Eye (tissue), 1 donor: ENCODE data around the gene HDAC7.

ENCODE experiments used
- DNase-seq: peaks from one replicate; pipeline ENCODE4 v3.0.0-alpha.2; 2015

Gene HDAC7

DNA sequence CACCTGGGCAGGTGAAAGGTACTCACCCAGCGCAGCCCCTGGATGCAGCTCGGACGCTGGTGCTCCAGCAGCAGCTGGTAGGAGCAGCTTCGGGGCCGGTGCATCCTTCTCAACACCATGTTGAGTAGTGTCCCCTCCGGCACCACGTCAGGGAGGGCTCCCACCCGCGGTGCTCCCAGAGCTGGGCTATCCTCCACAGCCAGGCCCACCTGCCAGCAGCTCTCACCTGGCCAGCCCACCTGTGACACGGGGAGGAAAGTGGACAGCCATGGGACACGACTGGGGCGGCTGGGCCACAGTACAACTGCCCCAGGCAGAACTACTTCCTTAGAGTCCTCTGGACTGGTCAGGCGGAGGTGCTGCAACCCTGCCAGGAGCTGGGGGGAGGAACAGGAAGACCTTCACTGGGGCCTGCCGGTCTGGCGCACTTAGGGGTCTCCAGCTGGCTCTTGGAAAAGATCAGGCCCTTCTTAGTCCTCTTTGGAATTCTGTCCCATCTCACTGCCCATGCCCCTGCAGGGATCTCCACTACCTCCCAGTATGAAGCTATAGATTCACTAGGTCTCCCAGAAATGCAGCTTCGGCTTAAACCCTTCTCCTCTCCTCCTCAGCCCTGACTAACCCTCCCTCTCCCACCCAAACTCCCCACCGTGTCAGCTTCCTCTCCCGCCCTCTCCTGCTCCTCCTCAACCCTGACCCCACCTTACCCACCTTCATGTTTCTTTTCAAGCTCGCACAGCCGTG, 61.7 kb downstream of the HDAC7 start:
- no peak for DNase-seq

DNA sequence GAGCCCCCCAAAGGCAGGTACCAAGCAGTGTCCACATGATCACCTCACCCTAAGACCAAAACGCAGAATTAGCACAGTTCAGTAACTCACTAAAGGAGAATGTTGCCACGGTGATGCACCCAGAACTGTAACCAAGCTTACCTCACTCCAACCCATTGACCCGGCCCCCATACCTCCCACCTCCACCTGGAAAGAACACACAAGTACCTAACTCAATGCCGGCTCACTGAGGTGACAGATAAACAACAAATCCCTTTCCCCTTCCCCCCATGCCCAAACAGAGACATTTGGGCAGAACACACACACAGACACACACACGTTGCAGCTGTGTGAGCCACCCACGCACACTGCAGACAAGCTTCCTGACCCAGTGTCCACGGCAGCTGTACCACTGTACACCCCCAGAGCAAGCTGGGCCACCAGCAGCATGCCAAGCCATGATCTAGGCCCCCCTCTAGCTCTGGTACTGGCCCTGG, 62.3 kb downstream of the HDAC7 start:
- no peak for DNase-seq

DNA sequence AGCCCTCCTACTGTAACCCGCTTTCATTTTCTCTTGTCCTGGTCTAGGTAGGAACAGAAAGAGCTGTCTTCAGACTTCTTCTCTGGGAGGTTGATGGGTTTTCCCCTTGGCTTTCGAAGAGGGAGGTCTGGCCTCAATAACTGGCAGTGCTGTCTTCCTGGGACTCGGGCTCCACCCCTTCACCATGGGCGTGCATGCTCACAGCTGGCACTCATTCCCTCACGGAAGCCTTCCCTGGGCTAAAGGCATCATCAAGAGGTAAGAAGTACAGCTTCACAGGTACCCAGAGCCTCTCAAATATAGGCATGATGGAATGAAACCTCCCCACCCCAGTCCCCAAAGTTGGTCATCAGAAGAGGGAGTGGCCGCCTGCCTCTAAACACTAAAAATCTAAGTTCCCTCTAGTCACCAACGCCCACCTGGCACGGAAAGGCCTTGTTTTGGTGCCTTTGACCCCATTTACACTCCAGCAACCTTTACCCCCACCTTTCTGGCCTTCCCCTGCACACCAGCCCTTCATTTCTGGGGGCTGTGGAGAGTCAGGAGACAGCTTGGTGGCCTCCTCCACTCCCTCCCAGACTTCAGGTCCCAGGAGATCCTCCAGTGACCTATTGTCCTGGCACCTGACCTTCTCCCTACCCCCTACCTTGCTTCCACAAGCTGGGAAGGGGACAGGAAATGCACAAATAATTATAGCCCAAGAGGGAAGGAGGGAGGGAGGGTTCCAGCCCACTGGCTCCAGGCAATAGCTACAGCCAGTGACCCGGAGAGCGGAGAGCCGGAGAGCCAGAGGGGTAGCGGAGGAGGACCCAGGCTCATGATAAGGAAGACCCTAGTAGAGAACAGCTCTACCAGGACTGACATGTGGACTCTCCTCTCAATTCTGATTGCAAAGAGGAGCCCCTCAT, 63.8 kb downstream of the HDAC7 start:
- no peak for DNase-seq

DNA sequence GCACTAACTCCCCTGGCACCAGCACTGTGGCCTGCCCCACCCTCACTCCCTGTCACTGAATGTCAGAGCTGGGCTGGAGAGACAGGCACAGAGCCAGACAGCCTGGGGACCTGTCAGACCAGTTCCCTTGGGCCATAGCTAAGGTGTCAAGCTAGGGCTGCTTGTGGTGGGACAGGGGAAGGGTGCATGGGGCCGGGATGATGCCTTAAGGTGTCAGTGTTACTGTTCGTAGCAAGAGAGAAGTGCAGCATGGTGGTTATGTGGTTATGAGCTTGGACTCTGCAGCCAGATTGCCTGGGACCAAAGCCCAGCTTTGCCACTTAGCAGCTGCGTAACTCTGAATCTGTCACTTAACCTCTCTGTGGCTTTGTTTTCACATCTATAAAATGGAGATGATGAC, 64.8 kb downstream of the HDAC7 start:
- DNase-seq = no peak

DNA sequence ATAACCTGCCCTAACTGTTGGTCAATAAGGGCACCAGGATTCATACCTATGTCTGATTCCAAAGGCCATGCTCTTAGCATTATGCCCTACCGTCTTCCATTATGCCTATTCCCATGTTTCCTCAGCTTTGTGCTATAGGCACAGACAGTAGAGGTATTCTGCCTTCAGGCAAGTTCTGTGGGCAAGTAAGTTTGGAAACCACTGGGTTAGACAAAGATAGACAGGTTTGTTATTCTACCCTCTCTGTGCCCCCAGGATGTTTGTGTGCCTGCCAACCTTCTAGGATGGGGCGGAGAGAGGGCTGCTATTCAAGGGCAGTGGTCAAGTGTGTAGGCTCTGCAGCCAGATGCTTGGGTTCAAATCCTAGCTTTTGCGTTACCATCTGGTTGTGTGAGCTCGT, 65.6 kb downstream of the HDAC7 start:
- DNase-seq = no peak

DNA sequence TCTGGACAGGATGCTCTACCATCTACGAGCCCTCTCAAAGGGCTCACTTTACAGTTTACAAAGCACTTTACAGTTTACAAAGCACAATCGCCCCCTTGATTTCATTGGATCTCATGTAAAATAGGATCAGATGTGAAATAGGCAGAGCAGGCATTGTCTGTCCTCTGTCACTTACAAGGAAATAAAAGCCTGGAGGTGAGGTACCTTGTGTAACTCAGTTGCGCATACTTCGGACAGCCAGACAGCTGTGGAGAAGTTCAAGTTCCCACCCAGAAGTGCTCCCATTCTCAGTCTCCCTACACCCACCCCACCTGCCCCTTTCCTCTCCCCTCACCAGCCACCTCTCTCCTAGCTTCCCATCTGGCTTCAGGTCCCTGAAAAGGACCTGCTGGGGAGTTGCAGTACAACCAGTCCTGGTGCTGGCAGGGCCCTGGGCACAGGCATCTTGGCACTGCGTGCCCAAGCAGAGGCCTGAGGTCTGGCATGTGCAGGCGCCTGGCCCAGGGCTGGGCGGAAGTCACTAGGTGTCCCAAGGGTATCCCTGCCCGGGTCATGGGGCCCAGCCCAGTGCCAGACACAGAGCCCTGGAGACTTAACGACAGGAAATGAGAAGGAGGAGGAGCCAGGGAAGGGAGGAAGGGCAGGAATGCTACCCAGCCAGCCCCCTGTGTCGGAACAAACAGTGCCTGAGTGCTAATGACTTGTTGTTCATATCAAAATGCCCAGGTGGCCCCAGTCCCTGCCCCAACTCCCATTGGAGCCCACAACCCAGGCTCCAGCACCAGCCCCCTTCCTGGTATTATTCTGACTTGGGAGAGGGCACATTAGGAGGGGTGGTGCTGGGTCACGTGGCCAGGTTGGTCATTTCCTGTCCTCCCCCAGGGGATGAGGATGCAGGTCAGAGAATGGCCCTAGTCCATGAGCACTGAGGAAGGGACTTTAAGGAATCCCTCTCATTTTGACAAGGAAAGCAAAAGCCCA, 66.4 kb downstream of the HDAC7 start:
- no peak for DNase-seq

DNA sequence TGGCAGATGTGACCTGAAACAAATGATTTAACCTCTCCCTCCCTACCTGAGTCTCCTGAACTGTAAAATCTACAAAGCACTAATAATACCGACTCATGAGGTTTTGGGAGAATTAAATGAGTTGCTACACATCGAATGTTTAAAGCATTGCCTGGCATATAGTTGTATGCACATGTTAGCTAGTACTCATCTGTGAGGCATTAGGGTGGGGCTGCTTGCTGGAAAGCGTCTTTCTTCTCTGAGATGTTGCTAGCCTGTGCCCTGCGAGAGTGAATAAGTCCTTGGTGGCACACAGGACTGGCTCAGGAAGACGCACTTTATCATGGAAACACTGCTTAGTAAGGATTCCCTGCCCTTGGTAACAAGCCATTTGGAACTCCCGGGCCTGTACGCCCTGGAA, 67.2 kb downstream of the HDAC7 start:
- DNase-seq = no peak

DNA sequence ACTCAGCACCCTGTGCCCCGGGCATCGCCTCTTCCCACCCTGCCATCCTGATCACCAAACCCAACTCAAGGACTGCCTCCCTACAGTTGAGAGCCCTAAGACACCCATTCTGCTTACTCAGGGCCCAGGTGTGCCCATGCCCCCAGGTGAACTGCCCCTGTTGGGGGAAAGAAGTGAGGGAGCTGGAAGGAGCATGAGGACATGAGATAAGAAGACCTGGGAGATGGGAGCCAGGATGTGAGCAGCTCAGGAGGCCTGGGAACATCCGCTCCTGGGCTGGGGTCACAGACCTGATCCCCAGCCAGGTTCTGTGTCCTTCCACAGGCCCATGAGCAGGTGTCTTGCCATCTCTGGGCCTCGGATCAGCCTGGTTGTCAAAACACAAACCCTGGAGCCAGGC, 67.6 kb downstream of the HDAC7 start:
- DNase-seq = no peak

DNA sequence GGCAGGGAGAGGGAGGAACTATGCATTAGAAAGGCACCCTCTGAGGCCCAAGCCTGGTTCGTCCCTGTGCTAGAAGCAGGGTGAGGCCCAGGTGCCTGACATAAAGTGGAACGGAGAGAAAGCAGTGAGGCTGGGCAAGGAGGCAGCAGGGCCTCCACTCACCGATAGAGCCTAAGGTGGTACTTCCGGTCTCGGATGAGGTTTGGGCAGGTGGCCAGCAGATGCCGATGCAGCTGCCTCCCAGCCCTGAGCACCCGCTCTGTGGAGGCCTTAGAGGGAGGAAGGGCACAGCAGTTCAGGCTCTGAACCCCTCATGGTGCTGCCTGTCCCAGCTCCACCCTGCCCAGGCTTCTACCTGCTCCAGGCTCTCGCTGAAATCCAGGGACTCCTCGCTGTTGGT, 68.1 kb downstream of the HDAC7 start:
- no peak for DNase-seq

DNA sequence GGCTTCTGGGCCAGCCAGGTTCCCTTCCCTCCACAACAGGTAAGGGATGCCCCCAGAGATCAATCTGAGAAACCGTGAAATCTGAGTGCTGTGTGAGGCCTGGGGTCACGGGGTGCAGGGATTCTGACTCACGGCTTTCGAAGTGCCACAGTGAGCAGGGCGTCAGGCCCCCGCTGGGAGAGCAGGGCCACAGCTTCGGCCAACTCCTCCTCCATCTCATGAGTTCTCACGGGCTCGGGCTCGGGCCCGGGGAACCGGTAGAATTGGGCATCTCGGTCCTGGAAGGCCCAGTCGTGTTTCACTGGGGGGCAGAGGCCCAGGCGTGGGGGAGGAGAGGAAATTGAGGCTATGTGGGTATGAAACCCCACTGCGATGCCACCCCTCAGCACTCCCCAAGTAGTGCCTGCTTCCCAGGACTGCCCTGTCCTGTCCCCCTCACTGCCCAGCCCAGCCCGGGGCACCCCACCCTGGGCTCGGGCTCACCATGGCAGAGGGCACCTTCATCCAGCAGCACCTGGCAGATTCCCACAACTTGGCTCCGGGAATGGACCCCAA, 68.7 kb downstream of the HDAC7 start:
- no peak for DNase-seq

DNA sequence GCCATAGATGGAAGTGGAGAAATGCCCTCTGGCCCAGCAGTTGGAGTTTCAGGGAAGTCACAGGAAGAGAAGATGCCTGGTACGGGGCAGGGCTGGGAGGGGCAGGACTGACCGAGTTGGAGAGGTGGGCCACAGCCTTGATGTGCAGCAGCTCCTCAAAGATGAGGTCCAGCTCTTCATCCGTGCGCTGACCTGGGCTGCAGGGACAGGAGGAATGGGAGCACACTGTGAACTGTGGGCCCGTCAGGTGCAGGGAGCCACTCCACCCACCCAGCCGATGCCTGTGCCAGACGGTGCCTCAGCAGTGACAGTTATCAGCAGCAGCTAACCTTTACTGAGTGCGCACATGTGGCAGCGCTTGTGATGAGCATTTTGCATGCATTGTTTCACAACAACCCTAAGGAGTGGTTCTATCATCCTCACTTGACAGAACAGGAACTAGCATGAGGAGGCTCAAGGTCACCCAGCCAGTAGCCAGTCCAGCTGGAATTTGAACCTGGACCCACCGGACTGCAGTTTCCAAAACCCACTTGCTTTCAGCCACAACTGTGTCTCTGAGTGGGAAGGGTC, 69.4 kb downstream of the HDAC7 start:
- DNase-seq = no peak

DNA sequence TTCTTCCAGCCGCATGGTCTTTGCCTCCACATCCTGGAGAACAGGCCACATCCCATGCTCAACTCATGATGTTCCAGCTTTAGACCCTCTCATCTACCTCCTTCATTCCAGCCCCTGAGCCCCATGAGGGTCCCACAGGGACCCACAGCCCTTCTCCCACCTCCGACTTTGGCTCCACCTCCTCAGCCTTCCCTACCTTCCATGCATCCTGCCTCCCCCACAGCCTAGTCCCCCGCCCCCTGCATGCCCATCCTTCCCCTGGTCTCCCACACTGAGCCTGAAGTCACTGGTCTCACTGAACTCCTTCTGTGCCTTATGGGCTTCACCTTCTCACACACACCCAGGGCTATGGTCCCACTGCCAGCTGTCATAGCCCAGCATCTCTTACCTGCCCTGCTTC, 70.8 kb downstream of the HDAC7 start:
- DNase-seq = no peak

DNA sequence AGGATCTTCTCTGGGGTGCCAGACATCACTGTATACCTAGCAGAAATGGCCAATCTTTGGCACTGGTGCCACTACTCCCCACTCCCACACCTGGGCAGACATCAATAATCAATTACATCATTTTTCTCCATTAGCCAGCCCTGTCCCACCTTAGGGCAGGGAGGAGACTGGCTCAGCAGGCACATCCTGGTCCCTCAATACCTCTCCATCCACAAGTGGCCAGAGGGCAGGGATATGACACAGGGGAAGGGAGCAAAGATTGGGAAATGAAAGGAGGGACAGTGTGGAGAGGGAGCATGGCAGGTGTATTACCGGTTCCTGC, 71.2 kb downstream of the HDAC7 start:
- no peak for DNase-seq

DNA sequence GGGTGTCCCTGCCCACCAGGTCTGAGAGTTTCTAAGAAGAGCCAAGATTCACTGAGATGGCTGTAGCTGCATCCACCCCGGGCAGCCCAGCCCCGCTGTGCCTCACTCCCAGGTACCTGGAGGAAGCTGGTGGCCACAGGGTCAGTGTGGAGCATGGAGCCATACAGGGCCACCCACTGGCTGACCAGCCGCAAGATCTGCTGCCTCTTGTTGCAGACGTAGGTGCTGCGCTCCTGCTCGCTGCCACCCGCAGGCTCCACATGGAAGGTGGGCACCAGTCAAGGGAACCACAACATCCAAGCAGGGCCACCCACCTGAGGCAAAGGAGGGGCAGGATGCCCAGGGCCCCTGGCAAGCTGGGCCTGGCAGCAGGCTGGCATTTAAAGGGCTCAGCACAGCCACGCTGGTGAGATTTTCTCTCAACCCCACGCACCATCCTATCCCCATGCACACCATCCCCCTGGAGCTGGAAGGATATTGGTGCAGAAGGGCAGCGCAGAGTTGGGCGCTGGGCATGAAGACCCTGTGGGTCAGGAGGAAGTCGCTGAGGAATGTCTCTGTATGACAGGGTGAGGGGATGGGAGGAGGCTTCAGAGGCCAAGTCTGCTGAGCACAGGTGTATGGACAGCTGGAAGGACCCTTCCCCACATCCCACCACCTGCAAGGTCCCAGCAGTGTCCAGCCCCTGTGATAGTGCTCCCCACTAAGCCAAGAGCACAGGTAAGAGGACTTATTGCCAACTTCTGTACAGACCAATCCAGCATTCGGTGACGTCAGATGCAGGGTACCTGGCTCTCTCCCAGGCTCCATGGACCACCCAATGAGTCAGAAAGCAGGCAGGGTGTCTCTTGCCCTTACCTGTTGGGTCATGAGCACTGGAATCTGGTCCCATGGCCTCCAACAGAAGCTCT, 71.9 kb downstream of the HDAC7 start:
- DNase-seq = no peak

DNA sequence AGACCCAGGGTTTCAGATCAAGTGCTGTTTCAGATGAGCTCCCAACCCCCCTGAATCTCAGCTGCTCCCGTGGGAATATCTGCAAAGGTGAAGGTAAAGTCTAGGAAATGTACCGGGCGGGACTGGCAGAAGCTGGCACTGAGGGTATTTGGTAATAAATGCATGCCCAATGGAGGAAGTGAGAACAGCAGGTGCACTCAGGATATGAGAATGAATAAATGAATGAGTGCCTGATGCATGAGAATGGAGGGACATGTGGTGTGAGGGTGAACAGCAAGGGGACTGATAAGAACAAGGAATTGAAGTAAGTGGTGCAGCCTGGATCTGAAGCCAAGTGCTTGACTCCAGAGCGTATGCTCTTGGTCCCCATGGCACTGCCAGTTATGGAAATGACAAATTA, 72.6 kb downstream of the HDAC7 start:
- DNase-seq = no peak

DNA sequence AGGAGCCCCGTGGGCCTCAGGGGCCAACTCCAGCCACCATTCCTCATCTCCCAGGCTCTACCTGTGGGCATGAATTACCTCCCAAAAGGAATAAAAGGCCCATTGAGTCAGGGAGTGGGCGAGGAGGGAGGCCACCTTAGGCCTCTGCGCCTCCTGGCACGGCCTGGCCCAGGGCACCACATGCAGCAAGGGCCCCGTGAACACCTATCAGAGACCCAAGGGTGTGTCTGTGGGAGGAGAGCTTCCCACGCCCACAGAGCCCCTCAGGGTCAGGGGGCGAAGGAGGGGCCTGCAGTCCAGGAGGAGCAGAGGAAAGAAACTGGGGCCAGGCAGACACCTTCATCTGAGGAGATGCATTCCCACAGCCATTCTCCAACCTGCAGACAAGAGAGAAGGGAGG, 73.2 kb downstream of the HDAC7 start:
- no peak for DNase-seq

DNA sequence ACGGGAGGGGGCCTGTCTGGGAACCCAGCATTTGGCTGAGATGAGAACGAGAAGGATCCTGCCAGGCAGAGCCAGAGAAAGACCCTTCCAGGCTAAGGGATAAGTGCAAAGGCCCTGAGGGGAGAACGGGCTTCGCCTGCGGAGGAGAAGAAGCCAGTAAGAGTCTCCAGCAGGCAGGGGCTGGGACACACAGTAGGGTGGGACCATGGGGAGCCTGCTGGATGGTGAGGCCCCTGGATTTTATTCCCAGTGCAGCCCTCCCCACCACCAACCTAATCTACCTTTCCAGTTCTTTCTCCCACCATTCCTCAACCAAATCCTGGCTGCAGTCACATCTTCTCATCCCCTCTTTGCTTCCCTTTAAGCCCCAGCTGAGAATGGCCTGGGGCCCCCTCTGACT, 73.6 kb downstream of the HDAC7 start:
- DNase-seq = no peak

DNA sequence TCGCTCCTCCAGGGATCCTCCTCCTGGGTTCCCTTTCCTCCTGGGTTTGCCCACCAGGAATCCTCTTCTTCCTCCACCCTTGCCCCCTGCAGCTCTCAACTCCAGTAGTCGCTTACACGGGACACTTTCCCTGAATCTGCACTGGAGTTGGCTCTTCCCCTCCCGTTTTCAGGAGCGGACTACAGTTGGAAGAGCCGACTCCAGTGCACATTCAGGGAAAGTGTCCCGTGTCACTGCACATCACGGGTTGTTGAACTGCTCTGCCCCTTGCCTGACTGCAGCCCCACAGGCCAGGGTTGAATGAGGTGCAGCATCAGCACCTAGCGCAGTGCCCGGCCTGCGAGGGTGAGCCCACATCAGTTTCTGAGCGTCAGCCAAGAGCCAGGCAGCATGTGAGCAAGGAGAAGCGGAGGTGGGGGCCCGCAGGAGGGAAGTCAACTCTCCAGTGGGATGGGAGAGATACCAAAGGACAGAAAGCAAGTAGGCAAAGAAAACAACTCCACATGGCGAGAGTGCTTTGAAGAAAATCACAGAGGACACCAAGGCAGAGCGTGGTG, 74.1 kb downstream of the HDAC7 start:
- no peak for DNase-seq

DNA sequence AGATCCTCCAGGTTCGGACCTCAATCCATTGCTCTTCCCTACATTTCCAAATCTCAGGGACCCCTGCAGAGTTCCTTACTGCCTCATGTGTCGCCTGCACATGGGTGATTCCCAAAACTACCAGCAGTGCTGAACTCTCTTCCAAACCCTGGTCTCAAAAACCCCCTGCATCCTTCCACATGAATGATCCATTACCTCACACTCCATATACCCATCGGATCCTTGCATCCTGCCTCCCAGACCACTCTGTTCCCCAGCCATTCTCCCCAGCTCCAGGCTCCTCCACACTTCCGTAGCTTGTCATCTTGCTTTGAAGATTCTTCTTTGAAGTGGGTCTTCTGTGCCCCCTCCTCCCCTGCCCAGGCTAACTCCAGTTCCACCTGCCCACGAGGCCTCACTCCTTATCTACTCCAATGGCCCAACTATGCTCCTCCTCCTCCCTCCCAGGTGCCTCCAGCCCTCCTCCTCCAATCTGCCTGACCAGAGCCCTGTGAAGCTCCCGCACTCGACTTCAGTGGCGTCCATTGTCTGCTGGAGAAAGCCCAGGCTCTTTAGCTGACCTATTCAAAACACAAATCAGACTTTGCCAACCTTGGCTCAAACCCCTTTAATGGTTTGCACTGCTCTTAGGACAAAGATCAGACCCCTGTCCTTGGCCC, 74.8 kb downstream of the HDAC7 start:
- DNase-seq = no peak

DNA sequence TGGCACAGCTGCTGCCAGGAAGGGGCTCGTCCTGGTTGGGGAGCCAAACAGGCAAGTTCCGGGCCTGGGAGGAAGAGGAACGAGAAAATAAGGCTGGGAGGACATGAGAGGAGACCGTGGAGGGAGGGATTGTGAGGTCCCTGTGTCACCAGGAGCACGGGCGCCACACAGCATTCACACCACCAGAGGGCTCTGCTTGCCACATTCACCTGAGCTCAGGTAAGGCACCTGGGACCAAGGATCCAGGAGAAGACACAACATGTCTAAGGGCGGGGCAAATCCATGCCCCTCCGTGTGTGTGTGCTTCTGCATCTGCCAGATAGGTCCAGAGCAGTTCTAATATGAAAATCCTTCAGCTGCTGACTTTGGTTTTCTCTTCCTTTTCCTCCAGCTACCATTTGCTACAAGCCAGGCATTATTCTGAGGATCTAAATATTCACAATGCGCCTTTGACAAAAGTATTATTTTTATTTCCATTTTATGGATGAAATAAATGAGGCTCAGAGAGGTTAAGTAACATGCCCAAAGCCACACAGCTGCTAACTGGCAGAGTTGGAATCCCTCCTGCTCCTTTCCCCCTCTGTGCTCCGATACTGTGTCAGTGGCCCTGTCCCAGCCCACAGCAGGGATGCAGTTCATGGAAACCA, 75.6 kb downstream of the HDAC7 start:
- no peak for DNase-seq
